CD4-positive, alpha-beta T cell treated with Interleukin-6 for 4 hours (primary cell): ENCODE data around the gene JPH3.

Experiments used
- DNase-seq: peaks from one replicate; pipeline ENCODE4 v3.0.0-alpha.2; 2020; ENCODE audit warnings: mixed read lengths

Gene JPH3

DNA sequence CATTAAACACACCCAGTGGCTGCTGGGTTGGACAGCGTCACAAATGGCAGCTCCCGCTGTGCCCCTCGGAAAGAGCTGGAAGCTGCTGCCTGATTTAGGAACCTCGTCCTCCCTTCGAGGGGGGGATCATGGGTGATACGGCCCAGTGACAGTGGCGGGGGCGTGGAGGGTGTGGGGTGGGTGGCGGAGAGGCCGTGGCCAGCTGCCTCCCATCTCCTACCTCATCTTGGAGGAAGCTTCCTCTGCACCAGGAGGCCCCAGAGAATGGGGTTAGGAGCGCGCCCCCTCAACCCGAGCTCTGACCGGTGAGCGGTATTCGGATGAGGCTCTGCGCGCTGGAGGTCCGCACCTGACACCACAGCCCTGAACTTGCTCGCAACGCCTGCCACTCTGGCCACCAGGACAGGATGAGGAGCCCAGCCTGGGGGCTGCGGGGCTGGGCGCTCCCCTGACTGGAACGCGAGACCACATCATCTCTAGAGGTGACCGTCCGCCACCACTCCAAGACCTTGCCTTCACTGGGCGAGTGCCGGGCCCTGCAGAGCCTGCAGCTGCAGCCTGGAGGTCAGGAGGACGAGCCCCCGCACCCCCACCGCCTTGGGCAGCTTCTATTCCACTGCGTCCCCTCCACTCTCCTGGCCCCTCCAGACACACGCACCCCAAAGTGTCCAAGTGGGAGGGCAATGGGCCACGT, 82.5 kb downstream of the JPH3 start:
- DNase-seq = no peak

- DNase-seq = no peak
Observed at GRCh38 chr16:87685405-87685755, 83.1 kb downstream of the JPH3 start.

- no peak for DNase-seq
Observed at GRCh38 chr16:87685766-87686165, 83.5 kb downstream of the JPH3 start.

GRCh38 chr16:87686697-87687096, 84.4 kb downstream of the JPH3 start:
- no peak for DNase-seq

DNA sequence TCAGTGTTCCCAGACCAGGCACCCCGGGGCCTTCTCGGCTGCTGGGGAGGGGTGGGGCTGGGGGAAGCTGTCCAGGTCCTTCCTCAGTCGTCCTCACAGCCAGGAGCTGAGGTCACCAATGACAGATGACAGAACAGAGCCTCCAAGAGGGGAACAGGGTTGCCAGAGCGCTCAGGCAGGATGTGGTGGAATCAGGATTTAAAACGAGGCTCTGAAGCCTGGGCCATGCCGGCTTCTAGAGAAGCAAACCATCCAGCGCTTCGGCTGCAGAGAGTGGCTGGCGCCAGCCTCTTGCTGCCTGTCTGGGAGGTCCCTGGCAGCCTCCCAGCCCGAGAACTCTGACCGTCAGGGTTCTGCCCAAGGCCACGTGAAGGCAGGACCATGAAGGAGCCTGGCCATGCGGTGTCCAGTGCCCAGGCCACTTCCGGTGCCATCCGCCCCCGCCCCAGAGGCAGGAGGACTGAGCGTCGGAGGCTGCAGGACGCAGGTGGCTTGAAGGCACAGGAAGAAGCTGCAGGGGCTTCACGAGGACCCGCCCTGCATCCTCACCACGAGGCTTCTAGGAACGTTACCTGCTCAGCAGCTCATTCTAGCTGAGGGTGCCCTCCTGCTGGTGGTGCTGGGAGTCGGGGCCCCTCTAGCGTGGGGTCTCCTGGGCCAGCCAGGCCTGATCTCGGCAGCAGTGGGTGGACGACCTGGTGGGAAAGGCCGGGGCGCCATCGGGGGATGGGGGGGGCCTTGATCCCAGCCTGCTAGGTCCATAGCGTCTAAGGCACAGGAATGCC, 85.0 kb downstream of the JPH3 start:
- DNase-seq = no peak

- no peak for DNase-seq
Observed at GRCh38 chr16:87687998-87688529, 85.8 kb downstream of the JPH3 start.

DNA sequence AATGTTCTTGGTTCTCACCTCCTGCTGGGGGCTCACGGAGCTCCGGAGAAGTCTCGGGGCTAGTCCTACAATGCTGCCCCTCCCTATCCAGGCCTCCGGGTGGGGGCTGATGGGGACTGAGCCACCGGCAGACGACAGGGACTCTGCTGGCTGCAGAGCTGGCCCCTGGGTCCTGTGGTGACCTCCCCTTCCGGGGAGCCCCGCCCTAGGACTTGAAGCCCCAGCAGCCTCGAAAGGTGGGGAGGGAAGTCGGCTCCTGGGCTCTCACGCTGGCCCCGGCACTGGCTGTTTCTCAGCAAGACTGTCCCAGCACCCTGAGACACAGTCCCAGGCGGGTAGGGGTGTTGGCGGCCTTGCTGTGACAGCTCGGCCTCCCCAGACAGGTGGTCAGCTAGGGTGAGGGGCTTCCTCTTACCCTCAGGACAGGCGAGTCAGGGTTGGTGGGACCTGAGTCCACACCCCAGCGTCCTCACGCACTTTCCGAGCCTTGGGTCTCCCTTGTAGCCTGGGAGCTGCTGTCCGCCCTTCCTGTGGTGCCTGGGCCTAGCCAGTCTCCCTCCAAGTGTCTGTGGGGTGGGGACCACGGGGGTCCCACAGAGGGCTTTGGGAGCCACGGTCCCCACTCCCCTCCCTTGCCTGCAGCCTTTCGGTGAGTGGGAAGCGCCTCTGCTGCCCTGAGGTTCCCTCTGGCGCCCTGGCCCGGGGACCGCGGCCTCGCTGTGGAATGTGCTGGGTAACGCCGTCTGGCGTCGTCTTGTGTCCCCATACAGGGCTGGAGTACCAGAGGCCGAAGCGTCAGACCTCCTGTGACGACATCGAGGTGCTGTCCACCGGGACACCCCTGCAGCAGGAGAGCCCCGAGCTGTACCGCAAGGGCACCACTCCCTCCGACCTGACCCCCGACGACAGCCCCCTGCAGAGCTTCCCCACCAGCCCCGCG, 86.8 kb downstream of the JPH3 start:
- no peak for DNase-seq

DNA sequence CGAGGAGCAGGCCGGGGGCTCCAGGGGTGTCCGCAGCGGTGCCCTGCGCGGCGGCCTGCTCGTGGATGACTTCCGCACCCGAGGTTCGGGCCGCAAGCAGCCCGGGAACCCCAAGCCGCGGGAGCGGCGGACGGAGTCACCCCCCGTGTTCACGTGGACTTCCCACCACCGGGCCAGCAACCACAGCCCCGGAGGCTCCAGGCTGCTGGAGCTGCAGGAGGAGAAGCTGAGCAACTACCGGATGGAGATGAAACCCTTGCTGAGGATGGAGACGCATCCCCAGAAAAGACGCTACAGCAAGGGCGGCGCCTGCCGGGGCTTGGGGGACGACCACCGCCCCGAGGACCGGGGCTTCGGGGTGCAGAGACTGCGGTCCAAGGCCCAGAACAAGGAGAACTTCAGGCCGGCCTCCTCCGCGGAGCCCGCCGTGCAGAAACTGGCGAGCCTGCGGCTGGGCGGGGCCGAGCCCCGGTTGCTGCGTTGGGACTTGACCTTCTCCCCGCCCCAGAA, 87.7 kb downstream of the JPH3 start:
- no peak for DNase-seq

DNA sequence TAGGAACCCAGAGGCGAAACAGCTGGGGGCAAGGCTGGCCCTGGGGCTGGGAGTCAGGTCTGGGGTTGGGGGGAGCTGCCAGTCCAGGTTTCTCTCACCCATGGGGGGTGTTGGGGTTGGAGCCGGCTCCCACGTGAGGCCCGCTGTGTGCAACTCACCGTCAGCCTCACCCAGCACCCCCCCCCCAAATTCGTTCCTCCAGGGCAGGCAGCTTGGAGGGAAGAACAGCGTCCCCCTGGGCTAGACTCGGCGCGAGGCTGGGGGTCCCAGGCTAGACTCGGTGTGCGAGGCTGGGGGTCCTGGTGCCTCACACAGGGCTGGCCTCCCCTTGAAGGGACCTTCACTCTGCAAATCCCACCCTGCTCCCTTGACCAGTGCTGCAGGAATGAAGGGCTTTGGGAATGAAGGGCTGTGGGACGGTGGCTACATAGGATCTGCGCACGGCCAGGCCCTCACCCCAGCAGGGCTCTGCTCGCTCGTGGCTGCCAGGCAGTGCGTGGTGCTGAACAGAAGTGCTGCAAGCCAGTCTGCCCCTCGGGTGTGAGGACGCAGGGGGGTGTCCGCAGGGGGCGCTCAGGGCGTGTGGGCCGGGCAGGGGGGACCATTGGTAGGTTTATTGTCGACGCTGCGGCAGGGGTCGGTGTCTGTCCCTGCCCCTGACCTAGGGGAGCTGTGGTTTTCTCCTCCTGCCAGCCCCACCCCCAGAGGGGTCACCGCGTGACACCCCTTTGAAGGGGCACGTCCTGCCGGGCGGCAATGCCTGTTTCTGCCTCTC, 88.8 kb downstream of the JPH3 start:
- DNase-seq = no peak

DNA sequence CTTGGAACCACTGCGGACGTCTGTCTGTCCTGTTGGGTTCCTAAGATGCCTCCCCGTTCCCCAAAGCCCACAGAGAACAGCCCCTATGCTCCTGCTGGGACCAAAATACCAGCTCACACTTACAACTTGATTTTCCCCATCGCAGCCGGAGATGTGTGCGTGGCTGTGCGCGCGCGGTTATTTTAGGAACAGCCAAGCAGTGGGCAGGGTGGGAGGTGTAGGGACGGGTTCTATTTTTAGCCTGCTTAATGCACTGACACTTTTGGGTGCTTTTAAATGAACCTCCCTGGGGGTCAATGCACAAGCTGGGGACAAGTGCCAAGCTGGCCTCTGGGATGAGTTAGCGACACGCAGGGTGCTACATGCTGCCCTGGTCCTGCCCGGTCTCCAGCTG, 89.4 kb downstream of the JPH3 start:
- DNase-seq = no peak

GRCh38 chr16:87692176-87692575, 89.9 kb downstream of the JPH3 start:
- no peak for DNase-seq

DNA sequence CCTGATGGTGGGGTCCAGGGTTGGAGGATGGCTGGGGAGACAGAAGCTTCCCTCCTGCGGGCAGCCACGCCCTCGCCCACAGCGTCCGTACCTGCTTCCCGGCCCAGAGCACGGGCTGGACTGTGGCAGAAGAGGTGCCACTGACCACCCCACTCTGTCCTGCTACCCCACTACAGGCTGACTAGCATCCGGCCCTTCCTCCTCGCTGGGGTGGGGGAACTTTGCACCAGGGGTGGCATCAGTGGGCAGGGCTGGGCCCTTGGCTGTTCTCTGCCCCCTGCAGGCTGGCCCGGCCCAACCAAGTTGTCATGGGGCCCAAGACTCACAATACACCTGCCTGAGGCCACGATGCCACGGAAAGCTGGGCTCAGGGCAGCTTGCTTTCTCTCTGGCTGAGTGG, 90.4 kb downstream of the JPH3 start:
- DNase-seq = no peak

GRCh38 chr16:87693827-87694226, 91.5 kb downstream of the JPH3 start:
- DNase-seq = no peak

GRCh38 chr16:87694441-87695125, 92.3 kb downstream of the JPH3 start:
- no peak for DNase-seq

DNA sequence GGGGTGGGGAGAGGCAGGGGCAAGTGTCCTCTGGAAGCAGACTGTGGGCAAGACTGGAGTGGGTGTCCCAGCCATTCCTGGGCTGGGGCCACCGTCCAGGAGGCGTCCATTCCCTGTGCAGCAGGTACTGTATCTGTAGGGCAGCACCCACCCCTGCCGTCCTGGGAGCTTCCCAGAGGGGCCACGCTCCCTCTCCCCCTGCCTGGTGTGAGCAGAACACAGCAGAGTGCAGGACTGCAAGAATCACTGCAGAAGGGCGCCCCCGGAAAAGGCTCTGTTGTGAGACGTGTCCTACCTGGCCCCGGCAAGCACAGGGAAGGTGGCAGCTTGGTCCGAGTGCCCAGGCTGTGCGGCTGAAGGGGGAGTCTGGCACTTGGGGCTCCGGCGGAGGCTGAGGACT, 93.2 kb downstream of the JPH3 start:
- DNase-seq = no peak

DNA sequence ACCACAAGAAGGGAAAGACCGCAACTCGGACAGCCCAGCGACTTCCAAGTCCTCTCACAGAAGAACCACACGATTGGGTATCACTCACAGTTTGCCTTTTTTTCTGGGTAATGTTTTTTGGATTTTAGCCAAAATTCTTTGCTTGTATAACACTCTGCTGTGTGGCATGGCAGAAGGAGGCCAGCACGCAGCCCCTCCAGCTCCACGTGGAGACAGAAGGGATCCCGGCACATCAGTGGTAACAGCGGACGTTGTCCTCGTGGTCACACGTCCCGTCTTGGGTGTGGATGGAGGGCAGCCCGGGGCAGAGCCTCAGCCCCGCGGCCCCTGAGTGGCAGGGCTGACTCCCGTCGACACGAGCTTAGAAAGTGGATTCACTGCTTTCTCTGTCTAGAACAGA, 94.4 kb downstream of the JPH3 start:
- no peak for DNase-seq

- DNase-seq = no peak
Observed at GRCh38 chr16:87697256-87697655, 94.9 kb downstream of the JPH3 start.

- DNase-seq = no peak
Observed at GRCh38 chr16:87697792-87698191, 95.5 kb downstream of the JPH3 start.

DNA sequence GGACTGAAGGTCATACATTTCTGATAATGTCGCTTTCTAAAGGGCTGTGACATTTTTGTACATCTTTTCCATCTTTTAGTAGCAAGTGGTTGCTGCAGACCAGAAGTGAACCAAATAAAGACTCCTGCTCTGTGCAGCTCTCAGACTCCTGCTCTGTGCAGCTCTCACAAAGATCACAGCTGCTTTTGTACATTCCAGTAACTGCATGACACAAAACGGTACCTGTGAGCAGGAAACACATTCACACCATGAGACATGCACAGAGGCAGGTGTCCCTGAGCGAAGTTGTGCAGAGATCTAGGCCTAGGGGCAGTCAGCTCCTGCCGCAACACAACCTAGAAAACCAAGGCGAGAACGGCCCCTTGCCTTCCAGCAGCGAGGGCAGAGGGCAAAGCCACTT, 95.9 kb downstream of the JPH3 start:
- DNase-seq = no peak

DNA sequence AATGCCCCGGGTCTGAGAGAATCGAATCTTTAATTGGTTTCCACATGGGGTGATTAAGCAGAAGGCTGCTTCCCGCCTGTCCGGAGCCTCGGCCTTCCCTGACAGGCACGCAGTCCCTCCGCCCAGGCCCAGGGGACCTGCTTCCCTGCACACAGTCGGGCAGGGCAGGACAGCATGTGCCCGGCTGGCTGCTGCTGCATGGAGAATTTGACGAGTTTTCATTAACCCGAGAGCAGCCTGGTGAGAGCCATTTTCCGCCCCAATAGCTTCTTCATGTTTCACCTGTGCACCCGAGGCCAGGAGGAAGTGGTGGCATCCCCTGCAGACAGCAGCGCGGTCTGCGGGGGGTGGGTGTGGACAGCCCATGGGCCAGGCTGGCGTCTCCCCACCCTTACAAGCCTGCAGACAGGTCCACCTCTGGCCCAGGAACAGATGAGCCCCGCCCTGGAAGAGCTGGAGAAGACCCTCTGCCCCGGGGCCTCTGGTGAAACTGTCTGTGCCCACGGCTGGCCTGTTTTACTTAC, 96.4 kb downstream of the JPH3 start:
- DNase-seq = peak; percentile 22

GRCh38 chr16:87700406-87701077, 98.2 kb downstream of the JPH3 start:
- peak; percentile 49 for DNase-seq
